GM19193 (cell line): ENCODE measurements around the gene PLA2G12A.

Experiments
- POLR2A ChIP-seq: IDR thresholded peaks from 4 replicates; pipeline ENCODE4 v1.6.1; 2011; ENCODE audit not compliant: insufficient read depth, insufficient read length; ENCODE audit errors: extremely low read depth

The PLA2G12A gene

DNA sequence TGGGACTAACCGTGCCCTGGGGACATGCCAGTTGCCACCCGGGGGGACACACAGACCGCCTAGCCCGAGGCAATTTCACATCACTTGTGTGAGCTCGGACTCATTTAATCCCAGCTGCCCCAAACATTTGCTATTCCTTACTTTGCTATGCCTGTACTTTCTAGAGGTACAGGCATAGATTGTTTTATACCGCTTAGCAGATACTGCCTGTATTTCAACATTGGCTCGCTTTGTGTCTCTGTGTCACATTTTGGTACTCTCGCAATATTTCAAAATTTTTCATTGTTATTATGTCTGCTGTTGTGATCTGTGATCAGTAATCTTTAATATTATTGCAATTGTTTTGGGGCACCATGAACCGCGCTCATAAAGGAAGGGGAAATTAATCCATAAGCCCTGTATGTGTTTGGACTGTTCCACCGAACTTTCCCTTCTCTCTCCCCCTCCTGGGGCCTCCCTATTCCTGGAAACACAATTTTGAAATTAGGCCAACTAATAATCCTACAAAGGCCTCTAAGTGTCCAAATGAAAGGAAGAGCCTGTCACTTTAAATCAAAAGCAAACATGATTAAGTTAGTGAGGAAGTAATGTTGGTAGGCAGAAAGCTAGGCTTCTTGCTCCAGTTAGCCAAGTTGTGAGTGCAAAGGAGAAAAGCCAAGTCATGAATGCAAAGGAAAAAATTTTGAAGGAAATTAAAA lies 26.1 kb downstream of the PLA2G12A start:
- no peak for TF ChIP-seq POLR2A

DNA sequence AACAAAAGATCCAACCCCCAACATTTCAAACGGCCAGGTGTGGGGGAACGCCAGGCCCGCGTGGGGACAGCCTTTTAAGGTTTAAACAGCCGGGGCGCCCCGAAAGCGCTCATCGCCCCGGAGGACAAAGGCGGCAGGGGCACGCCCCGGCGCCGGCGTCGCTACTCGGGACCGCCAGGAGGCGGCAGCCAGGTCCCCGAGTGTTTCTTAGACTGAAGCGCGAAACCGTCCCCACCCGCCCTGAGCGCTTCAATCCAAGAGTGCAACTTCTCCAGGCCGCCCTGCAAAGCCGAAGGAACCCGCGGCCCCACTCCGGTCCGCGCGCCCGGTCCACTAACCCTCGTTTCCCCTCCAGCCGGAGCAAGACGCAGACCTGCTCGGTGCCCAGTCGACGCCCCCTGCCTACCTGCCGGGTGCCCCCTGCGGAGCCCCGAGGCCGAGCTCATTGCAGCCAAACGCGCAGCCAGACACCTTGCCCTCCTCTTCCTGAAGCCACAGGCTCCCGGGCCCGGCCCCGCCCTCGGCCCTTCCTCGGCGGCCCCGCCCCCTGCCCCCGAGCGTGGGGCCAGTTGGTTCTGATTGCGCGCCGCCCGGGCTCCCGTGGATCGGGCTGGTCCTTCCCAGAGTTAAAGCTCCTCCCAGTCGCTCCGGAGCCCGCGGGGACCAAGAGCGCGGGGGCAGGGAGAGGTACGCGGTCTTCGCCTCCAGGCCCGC lies 26.8 kb downstream of the PLA2G12A start, which contains the start of gene CASP6:
Gene CASP6 (minus strand): TSS at position 496 of the 714 bp plus-strand sequence. CDS start 50 bp downstream, at position 446.
- TF ChIP-seq POLR2A = peak; percentile 56

DNA sequence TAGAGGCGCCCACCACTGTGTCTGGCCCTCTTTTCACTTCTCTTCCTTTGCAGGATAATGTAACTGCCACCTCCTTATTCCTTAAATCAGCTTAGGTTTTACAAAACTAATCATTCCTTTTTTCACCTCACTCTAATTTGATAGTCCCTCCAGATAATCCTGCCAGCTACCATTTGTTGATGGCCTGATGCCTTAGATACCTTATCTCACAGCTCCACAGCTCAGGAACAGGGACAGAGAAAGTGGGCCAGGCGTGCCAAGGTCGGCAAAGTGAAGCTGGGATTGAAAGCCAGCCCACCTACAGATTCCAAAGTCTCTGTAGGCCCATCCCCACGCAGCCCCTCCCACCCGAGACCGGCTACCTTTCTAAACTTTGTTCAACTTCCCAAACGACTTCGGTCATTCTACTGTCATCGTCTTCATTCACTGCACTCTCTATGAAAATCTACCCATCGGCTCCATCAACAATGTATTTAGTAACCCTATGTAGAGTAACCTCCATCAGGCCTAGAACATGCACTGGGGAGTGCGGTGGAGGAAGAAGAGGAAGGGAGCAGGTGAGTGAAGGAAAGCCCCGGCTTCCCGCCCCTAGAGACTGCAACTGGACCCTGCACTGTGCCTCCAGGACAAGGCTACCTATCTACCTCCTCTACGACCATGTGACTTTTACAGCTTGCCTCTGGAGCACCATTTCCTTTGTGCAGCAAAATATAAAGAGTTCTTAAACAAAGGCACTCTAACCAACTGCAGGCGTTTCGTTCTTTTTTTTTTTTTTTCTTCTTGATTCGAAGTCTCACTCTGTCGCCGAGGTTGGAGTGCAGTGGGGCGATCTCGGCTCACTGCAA lies 28.1 kb downstream of the PLA2G12A start:
- TF ChIP-seq POLR2A = no peak

DNA sequence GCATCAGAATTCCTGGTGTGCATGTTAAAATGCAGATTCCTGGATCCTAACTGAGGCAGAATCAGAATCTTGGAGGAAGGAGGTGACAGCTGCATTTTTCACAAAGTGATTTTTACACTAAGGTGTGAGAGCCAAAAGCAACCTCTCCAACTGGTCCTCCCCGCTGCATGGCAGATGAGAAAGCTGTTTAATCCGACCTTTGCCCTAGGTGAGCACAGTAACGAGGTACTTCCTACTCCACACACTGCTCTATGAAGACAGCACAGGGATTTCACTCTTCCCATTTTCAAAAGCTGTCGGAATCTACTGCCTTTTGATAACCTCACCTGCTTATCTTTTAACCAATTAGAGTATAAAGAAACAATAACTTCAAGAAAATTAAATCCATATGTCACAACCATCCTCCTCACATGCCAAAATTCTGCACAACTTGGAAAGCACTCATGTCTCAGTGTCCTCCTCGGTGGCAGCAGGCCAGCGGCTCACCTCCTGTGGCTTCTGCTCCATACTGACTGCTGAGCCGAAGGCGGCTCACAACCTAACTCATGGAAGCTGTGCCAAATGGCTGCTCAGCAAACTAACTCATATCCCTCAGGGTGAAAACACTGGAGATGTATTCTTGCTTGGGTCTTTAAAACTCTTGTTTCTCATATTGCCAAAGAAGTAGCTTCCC lies 30.2 kb downstream of the PLA2G12A start:
- no peak for TF ChIP-seq POLR2A

DNA sequence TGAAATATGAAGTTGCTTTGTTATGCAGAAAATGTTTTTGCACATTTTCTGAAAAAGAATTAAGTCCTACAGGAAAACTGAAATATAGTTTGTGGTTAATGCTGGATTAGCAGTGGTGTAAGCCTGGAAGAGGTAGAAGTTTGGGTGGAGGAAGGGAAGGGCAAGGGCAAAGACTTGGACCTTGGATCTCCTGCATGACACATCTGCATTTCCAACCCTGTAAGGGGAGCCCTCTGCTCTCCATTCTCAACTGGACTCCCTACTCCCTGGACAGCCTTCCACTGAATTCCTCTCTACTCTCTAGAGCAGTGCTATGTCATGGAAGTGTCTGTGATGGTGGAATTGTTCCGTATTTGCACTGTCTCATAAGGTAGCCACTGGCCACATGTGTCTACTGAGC lies 31.2 kb downstream of the PLA2G12A start:
- no peak for TF ChIP-seq POLR2A

DNA sequence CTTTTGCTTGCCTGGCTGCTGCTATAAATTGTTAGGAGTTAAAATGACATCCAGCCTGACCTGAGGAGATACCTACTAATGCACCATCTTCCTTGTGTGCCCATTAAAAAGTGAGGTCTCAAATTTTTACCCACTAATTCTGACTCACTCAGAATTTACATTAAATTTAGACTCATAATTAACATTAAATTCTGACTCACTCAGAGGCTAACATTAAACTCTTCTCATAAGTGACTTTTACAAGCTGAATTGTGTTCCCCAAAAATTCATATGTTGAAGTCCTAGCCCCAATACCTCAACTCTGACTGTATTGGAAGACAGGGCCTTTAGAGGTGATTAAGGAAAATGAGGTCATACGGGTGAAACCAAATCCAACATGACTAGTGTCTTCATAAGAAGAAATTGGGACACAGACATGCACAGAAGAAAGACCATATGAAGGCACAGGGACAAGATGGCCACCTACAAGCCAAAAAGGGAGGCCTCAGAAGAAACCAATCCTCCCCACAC lies 38.4 kb downstream of the PLA2G12A start:
- no peak for TF ChIP-seq POLR2A

DNA sequence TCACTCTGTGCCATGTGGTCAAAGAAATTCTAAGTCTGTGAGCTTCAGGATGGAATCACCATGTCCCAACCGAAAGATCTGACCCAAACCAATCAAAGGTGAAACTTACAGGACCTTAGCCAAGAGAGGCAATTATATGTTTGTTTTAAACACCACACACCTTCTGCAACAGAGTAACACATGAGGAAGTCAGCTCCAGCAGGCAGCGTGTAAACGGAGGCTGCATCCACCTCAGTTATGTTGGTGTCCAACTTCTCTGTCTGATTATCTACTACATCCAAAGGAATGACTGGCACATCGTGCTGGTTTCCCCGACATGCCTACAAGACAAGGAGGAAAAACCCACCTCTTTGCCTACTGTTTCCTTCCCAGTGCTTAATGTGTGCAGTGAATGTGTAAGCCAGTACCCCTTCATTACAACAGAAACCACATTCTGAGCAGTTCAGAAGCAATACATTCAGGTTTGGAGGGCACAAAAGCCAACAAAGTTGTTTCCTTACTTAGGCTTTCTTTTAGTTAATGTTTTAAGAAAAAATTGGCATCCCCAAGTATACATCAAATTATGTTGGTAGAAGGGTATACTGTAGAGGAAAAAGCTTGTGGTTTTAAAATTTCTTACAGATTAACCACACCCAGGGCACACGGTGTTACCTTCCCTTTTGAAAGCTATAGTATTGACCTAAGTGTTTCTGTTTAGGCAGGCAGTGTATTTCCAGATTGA lies 39.0 kb downstream of the PLA2G12A start:
- TF ChIP-seq POLR2A = no peak

DNA sequence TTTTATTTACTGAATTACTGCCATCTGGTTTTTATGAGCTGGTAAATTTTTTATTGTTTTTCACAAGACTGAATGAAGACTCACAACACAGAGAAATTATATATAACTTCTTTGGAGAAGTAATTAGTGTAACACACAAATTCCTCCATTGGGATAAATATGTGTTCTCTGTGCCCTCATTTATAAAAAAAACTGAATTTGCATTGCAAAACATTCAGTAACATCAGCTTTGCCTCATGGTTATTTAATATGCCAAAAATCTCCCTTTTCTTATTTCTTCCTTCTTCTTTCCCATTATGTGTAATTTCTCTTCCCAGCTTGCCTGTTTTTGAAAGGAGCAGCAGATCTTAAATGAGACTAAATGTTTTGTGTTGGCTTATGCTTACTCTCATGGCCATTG lies 45.1 kb downstream of the PLA2G12A start:
- no peak for TF ChIP-seq POLR2A

DNA sequence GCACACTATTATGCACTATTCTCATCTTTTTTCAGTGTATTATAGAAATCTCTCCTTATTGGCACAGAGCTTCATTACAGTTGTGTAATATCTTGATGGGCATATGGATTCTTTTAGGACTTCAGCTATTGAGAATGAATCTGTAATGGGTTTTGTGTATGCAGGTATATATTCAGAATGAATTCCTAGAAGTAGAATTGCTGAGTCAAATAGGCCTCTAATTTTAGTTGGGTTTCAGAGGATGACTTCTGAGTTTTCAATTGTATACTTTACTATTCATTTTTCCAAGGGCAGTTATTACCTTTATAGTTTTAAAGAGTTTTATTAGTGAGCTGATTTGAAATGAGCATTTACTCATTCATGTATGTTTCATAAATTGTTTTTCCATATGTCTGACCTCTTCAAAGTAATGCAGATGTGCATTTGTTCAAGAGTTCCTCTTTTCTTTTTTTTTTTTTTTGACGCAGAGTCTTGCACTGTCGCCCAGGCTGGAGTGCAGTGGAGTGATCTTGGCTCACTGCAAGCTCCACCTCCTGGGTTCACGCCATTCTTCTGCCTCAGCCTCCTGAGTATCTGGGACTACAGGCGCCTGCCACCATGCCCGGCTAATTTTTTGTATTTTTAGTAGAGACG lies 46.1 kb downstream of the PLA2G12A start:
- TF ChIP-seq POLR2A = no peak

DNA sequence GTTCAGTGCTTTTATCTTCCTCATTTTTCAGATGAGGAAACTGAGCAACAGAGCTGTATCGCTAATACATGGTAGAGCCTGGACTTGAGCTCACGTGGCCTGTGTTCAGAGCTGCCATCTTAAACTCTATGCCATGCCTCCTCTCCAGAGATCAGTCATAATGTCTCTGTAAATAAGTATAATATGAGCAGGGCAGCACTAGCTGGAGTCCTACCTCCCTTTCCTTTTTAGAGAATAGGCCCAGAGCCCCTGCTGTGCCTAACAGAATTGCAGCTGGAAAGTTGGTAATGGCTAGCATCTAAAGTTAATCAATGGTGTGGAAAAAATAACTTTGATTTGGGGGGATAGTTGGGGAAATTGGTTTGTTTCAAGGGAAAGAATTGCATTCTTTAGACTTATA lies 47.0 kb downstream of the PLA2G12A start:
- TF ChIP-seq POLR2A = no peak

DNA sequence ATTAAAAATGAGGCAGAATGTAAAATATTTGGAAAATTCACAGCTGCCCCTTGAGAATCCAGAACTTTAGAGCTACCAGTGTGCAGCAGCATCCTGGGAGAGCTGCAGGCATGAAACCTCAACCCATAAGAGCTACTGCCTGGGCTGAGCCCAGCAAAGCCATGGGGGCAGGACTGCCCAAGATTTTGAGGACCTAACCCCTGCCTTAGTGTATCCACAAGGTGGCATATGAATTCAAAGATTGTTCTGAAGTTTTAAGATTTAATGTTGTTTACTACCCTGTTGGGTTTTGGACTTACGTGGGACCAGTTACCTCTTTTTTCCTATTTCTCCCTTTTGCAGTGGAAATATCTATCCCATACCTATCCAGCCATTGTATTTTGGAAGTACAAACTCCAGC lies 53.0 kb downstream of the PLA2G12A start:
- no peak for TF ChIP-seq POLR2A

DNA sequence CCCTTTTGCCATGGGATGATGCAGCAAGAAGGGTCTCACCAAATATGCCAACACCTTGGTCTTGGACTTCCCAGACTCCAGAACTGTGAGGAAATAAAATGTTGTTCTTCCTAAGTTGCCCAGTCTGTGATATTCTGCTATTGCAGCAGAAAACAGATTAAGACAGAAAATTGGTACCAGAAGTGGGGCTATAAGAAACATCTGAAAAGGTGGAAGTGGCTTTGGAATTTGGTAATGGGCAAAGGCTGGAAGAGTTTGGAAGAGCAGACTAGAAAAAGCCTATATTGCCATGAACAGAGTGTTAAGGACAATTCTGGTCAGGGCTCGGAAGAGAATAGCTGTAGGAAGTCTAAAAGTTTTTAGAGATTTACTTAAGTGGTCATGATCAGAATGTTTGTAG lies 54.0 kb downstream of the PLA2G12A start:
- no peak for TF ChIP-seq POLR2A

DNA sequence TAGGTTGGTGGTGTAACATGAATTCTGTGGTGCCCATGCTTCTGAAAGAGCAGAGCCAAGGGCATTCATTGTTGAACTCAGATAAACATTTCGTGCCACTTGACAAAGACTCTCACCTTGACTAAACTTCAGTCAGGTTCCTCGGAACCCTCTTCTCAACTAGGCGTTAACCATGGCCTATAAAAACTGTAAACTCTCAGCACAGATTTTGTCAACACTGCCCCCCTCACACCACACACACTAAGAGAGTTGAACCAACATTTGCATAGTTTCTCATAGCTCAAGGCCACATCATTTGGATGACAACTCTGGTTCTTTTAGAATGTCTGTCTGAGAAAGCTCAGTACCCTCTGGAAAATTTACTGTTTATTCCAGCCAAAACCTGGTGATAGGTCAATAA lies 54.7 kb downstream of the PLA2G12A start:
- no peak for TF ChIP-seq POLR2A

DNA sequence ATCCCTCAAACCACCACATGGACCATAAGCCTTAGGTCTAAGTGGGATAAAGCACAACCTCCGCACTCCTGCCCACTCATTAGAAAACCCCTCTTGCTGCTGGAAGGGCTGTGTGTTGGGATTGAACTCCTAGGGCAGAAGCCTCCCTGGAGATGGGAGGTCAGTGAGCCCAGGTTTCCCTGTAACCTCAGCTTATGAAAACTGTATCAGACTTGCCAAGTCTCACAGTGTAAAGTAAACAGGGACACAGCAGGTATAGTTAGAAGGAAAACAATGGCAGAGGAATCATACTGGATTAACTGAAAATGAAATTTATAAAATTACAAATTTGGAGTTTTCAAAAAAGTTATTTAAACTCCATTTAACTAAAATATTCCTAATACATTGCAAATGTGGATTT lies 56.6 kb downstream of the PLA2G12A start:
- TF ChIP-seq POLR2A = no peak
